Raji (cell line): ENCODE data around the gene ANKDD1B.

Experiments used
- POLR2A ChIP-seq: IDR thresholded peaks from 2 replicates; pipeline ENCODE4 v1.6.1; 2011; ENCODE audit warnings: low read depth, low read length, control low read depth; ENCODE audit not compliant: insufficient read depth

The ANKDD1B gene

DNA sequence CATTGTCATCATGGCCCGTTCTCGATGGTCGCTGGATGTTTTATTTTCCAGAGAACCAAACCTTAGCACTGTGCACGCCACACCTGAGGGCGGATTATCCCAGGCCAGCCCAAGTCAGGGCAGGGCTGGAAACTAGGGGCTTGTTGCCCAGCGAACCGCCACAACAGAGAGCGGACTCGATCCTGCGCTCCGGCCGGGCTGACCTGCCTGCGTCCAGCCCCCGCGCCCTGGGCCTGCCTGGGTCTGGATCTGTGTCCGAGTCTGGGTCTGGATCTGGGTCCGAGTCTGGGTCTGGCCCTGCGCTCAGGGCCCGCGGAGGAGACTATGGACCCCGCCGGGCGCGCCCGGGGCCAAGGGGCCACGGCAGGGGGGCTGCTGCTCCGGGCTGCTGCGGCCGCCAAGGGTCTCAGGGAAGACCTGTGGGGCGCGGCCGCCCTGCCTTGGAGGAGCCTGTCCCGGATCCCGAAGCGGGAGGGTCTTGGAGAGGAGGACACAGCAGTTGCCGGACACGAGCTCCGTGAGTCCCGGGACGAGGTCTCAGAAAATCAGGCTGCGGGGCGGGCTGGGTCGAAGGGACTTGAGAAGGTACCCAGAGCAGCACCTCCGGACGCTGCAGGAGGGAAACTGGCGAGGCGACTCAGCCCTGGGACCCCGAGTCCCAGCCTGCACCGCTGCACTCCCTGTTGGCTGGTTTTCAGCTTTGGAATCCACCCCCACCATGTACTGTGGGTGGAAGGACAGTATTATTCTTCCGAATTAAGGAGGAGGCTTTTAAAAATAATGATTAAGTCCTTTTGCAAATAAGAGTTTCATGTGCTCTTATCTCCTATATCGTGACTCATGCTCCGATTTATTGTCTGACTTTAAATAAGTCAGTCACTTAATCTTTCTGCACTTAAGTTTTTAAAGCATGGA, at the start of gene ANKDD1B:
TSS of gene ANKDD1B (plus strand) at position 143 of the 915 bp plus-strand sequence. CDS start at position 325, 182 bp downstream.
- no peak for TF ChIP-seq POLR2A

DNA sequence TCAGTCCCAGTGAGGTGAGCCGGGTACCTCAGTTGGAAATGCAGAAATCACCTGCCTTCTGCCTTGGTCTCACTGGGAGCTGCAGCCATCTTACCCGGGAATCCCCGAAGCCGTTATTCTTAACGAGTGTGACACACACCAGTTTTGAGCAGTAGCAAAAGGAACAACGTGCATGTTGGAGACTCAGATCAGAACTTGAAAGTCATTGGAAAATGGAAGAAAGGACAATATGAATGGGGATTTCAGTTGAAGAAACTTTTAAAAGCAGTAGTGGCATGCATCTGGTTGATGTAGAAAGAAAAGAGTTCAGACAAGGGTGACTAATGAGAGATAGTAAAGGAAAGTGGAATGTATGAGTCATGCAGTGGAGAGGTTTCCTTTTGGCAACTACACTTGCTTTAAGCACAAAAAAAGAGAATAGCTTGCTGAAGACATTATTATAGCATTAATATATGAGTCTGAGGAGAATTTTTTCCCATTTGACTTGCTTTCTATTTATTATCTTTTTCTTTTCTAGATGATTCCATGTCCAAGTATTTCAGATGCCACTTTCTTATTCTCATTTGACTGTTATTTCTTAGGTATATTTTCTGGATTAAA, 44.4 kb upstream of the ANKDD1B start:
- TF ChIP-seq POLR2A = no peak

DNA sequence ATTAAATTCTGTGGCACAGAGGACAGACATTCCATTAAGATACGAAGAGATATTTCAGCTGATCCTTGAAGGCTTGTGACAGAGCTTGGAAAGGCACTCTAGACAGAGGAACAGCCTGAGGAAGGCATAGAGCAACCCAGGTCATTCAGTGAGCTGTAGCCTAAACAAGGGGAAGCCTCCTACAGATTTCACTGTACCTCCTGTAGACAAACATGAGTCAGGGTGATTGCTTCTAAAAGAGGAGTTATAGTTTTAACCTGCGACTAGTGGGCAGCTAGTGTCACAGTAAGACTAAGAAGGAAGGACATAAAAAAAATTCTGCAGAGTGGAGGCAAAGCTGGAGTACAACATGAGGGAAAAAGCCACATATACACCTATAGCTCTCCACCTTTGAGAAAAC, 43.5 kb upstream of the ANKDD1B start:
- no peak for TF ChIP-seq POLR2A

DNA sequence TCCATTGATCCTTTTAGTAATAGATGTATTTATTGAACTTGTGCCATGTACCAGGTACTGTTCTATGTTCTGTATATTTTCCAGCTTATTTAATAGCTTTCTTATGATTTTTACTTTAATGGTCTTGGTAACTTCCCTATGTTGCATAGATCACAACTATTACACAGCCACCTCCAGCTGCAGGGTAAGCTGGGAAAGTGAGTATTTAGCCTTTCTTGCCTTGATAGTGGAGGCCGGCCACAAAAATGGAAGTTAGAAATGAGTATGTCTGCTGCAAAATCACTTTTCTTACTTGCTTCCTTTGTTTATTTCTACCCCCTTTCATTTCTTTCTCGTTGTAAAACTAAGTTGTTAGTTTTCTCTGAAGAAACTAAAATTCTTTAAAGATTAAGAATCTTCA, 43.1 kb upstream of the ANKDD1B start:
- no peak for TF ChIP-seq POLR2A

DNA sequence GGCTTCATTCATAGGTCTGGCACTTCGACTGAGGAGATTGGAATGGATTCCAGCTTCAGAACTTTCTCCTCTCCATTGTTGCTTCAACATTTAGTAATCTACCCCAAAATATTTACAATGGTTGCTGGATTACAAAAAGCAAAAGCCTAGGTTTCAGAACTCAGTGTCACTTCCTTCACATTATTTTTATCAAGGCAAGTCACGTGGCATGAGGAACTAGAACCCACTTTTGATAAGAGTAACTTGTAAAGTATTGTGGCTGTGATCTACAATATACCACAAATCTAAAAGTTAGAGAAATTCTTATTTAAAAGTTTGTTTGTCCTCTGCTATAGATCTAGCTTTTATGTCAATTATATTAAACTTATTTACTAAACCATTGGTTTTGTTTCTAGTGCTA, 39.7 kb upstream of the ANKDD1B start:
- no peak for TF ChIP-seq POLR2A

DNA sequence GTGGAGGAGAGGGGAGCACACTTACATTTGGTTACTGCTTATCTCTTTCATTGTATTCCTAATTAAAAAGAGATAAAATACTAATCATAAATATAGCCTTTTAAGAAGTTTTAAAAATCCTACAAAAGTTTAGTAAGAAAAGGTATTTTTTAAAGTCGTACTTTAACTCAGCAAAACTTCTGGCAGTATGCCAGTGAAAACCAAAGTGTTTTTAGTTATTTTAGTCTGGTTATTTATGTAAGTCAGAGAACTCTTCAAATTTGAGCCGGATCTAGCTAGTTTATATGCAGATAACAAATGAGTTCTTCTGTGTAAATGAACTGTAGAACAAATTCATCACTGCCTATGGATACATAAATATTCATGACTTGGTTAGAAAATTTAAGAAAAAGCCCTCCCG, 36.5 kb upstream of the ANKDD1B start:
- no peak for TF ChIP-seq POLR2A

DNA sequence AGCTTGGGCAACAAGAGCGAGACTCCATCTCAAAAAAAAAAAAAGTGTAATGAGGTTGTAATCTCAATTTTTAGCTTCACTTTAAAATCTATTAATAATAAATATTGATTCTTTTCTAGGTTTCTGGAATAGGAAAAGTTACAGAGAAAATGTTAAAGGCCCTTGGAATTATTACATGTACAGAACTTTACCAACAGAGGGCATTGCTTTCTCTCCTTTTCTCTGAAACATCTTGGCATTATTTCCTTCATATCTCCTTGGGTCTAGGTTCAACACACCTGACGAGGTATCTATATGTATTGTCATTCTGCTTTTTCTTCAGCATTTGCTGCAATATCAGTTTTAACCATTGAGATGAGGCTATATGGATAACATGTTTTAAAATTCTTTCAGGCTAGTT, 26.6 kb upstream of the ANKDD1B start:
- no peak for TF ChIP-seq POLR2A

DNA sequence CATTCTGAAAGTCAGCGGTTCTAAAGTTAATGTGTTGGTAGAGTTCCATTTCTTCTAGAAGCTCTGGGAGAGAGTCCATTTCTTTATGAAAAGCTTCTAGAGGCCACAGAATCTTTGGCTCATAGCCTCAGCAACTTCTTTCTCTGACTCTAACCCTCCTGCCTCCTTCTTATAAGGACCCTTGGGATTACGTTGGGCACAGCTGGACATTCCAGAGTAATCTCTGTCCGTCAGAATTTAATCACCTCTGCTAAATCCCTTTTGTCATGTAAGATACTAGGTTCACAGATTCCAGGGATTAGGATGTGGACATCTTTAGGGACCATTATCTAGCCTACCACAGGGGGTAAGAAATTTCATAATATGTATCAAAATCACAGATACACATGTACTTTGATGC, 22.6 kb upstream of the ANKDD1B start:
- TF ChIP-seq POLR2A = no peak

DNA sequence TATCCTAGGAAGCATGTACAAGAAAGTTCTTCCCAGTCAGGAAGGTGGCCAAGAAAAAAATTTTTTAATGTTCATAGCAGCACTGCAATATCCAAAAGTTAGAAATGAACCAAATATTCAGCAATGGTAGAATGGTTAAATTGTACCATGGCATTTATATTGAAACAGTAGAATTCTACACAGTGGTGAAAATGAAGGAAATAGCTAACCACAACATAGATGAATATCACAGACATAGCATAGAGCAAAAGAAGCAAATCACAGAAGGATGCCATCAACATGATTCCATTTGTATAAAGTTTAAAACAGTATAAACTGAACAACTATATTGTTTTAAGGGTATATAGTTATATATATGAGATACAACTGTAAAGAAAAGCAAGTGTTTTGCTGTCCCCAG, 10.7 kb upstream of the ANKDD1B start:
- TF ChIP-seq POLR2A = no peak

DNA sequence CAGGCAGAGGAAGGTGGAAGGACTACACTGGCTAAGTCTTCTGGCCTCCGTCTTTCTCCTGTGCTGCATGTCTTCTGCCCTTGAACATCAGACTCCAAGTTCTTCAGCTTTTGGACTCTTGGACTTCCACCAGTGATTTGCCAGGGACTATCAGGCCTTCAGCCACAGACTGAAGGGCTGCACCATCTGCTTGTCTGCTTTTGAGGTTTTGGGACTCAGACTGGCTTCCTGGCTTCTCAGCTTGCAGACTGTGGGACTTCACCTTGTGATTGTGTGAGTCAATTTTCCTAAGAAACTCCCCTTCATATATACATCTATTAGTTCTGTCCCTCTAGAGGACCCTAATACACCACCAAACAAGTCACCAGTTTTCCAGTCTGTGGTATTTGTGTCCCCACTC, 9.7 kb upstream of the ANKDD1B start:
- TF ChIP-seq POLR2A = no peak

DNA sequence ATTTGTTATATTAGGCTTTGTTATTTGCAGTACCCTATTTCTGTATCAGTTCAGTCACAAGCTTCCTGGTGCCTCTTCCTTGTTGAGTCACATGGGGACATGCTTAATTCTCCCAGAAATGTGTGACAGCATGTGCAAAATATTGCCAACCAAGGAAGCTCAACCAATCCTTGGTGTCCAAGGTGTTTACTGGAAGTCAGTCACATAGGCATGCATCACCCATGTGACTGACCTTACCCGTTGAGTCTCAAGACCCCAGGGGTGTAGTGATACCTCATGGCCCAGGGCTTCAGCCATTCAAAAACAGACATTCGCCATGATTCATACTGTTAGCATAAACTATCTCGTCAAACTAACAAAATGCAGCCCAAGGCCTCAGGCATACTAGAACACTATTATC, 9.3 kb upstream of the ANKDD1B start:
- no peak for TF ChIP-seq POLR2A

DNA sequence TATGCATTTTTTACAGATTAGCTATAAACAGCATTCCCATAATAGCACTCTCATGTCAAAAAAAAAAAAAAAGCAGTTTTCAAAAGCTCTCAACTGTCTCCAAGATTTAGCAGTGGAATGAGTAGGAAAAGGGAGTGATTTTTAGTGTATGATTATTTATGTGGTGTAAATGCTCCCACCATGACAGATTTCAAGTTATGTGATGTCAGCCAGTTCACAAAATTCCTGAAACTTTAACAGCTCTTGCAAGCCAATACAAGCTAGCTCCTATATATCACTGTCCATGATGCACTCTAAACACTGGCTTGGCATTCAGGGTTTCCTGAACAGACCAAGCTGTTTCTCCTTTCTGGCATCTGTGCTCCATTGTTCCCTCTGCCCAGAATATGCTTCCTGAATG, 7.9 kb upstream of the ANKDD1B start:
- no peak for TF ChIP-seq POLR2A

DNA sequence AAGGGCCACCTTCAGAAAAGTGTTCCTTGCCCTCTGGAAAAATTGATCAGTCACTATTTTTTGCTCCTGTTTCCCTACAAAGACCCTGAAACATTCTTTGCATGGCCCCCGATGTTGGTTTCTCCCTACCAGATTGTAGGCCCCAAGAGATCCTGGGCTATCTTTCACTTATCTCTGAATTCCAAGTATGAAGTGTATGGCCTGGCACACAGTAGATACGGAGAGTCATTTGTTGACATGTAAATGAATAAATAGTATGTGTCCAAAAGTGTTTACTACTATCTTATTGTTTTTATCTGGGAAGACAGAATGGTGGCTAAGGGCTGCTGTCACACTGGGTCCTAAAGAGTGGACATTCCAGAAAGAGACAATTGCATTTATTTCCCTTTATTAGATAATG, 7.4 kb upstream of the ANKDD1B start:
- no peak for TF ChIP-seq POLR2A

DNA sequence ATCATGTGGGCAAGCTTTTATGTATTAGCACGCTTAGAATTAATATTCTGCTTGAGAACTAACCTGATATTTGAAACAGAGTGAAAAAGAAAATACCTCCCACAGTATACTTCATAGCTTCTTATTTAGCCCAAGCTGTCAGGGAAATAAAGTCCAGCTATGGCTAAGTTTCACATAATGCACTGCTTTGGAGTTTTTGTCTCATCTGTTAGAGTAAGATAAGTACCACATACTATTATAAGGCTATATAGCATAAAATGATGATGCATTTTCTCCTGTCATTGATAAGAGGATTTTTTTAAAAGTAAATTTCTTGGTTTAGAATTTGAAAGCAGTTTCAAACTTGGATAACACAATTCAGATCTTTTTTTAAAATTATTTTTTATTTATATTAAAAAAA, 2.4 kb upstream of the ANKDD1B start:
- no peak for TF ChIP-seq POLR2A

DNA sequence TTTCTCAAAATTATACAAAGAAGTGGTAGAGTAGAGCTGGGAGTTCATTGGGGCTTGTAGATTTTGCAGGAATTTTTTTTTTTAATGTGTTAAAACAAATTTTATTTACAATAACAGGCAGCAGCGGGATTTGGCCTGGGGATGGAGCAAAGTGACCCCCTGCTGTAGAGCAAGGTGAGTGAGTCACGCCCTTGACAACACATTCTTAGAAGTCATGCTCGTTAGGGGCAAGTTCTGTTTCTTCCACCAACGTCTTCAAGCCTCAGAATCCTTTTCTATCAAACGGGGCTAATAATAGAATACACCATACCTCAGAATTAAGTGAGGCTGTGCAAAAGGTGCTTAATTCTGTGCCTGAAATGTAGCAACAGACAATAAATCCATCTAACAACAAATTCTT, 1.1 kb upstream of the ANKDD1B start:
- TF ChIP-seq POLR2A = no peak

DNA sequence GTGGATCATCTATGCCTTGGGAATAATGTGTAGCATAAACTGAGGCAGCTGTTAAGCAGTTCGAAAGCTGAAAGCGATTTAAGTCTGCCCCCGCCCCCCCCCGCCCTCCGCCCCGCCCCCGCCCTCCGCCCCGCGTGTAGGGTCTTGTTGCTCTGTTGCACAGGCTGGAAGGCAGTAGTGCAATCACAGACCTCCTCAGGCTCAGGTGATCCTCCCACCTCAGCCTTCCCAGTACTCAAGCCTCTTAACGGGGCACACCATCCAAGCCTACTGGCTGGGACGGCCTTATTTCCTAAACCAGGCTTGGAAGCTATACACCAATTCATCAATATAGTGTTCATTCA, 945 bp downstream of the ANKDD1B start:
- TF ChIP-seq POLR2A = no peak

DNA sequence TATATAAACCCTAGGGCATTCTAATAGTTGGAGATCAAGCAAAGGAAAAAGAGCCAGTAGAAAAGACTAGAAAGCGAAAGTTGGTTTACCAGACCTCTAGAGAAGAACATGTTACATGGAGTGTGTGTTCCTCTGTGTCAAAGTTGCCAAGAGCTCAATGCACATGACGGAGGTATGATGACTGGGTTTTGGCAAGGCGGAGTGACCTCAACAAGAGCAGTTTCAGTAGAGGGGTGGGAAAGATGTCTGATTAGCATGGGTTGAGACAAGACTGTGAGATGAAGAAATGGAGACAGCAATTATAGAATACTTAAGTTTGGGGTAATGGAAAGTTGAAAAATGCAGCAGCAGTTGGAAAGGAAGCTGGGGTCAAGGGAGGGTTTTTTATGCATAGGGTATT, 1.6 kb downstream of the ANKDD1B start:
- TF ChIP-seq POLR2A = no peak
